Endothelial cell of umbilical vein (primary cell): ENCODE measurements around the gene NFXL1. TPM values are rescaled to one million over a fixed set of nuclear protein-coding genes. Genes with fewer than 3 reads are reported as not detected.

Experiments
- BruUV-seq: library from RNA; stranded (reverse); fragments of 400-500 nt; replicated peaks from 2 replicates; lab custom pipeline; 2021; lab: Mats Ljungman, UMichigan
- CTCF ChIA-PET: fragments of 300-600, 350-600 bp; sonication (Branson Sonifier 250); formaldehyde crosslinking; loops from one replicate; lab custom pipeline; 2021; ENCODE audit warnings: antibody characterized with exemption, inconsistent platforms; lab: Charles Lee
- POLR2A ChIA-PET: fragments of 300-600, 350-600 bp; sonication (Branson Sonifier 250); formaldehyde crosslinking; loops from one replicate; lab custom pipeline; 2021; ENCODE audit warnings: antibody characterized with exemption, inconsistent platforms; lab: Charles Lee
- DNase-seq: peaks from one replicate; pipeline ENCODE4 v3.0.0-alpha.2; 2011; ENCODE audit warnings: low read depth, low spot score
- FAIRE-seq: peaks from 2 replicates; lab custom pipeline; 2011; peaks lifted over from hg19 to GRCh38; lab: Jason Lieb, UNC
- H2AFZ ChIP-seq: 2 replicates; pipeline ENCODE4 v1.6.0; 2012; ENCODE audit warnings: low read depth, low read length, control low read depth, inconsistent platforms
- H3K27ac ChIP-seq: 2 replicates; pipeline ENCODE4 v1.5.1; 2011; ENCODE audit warnings: low read depth, mild to moderate bottlenecking, control low read depth, low read length, moderate library complexity; ENCODE audit not compliant: insufficient read depth
- H3K27me3 ChIP-seq, 2 experiments: 2 replicates each; pipeline versions ENCODE4 v1.6.0 to v1.6.1; 2011; ENCODE audit warnings: low read length in 2 of 2, mixed read lengths in 1 of 2; ENCODE audit not compliant: control insufficient read depth in 2 of 2, insufficient read depth in 2 of 2
- H3K36me3 ChIP-seq, 2 experiments: 2 replicates in 1 of 2; 3 replicates in 1 of 2; pipeline ENCODE4 v1.5.1; 2011; ENCODE audit warnings: low read length in 2 of 2, mild to moderate bottlenecking in 1 of 2, moderate library complexity in 1 of 2; ENCODE audit not compliant: control insufficient read depth in 2 of 2, insufficient read depth in 2 of 2; ENCODE audit errors: extremely low read depth in 1 of 2
- H3K4me1 ChIP-seq: 3 replicates; pipeline ENCODE4 v1.5.1; 2011; ENCODE audit warnings: mild to moderate bottlenecking, low read length; ENCODE audit not compliant: control insufficient read depth, insufficient read depth; ENCODE audit errors: extremely low read depth
- H3K4me2 ChIP-seq: 2 replicates; pipeline ENCODE4 v1.6.1; 2011; ENCODE audit warnings: low read length, control low read depth, mixed read lengths; ENCODE audit not compliant: insufficient read depth
- H3K4me3 ChIP-seq, 3 experiments: fragments of 200-600 bp in 1 of 3; sonication (generic), shearing (Covaris generic) in 1 of 3; replicated peaks in 1 of 3; 2 replicates each; pipeline ENCODE4 v1.5.1; 2011 to 2016; ENCODE audit warnings: control low read depth in 3 of 3, low read length in 3 of 3, mild to moderate bottlenecking in 2 of 3, inconsistent platforms in 1 of 3, low read depth in 1 of 3, moderate library complexity in 1 of 3; ENCODE audit not compliant: insufficient read depth in 1 of 3
- H3K79me2 ChIP-seq: 2 replicates; pipeline ENCODE4 v1.6.0; 2012; ENCODE audit warnings: low read length, inconsistent platforms; ENCODE audit not compliant: control insufficient read depth, insufficient read depth
- H3K9ac ChIP-seq: replicated peaks from 2 replicates; pipeline ENCODE3; 2011; ENCODE audit warnings: low read length, control low read depth; ENCODE audit not compliant: insufficient read depth; ENCODE audit errors: extremely low read depth
- H3K9me1 ChIP-seq: replicated peaks from 3 replicates; pipeline ENCODE4 v1.6.0; 2011; ENCODE audit warnings: mild to moderate bottlenecking, low read length; ENCODE audit not compliant: control insufficient read depth, insufficient read depth; ENCODE audit errors: extremely low read depth
- H3K9me3 ChIP-seq: replicated peaks from 2 replicates; pipeline ENCODE4 v1.5.1; 2012; ENCODE audit warnings: low read length, inconsistent platforms; ENCODE audit not compliant: control insufficient read depth, insufficient read depth
- H4K20me1 ChIP-seq: replicated peaks from 2 replicates; pipeline ENCODE3; 2011; ENCODE audit warnings: mild to moderate bottlenecking, low read length; ENCODE audit not compliant: control insufficient read depth, insufficient read depth; ENCODE audit errors: extremely low read depth
- EZH2 ChIP-seq: IDR thresholded peaks from 2 replicates; pipeline ENCODE4 v1.6.1; 2012; ENCODE audit warnings: borderline replicate concordance, low read depth, mild to moderate bottlenecking, moderate library complexity, low read length, inconsistent platforms; ENCODE audit not compliant: severe bottlenecking
- FOS ChIP-seq: IDR thresholded peaks from 2 replicates; pipeline ENCODE4 v1.6.1; 2011; ENCODE audit warnings: mild to moderate bottlenecking, low read length, moderate library complexity, borderline replicate concordance; ENCODE audit not compliant: insufficient read depth
- GATA2 ChIP-seq: IDR thresholded peaks from 2 replicates; pipeline ENCODE4 v1.7.0; 2011; ENCODE audit warnings: low read depth, mild to moderate bottlenecking, moderate library complexity, mixed read lengths, low read length; ENCODE audit not compliant: insufficient read length, insufficient read depth
- JUN ChIP-seq: IDR thresholded peaks from 2 replicates; pipeline ENCODE4 v1.6.1; 2011; ENCODE audit warnings: borderline replicate concordance, low read depth; ENCODE audit not compliant: insufficient read length, insufficient read depth
- MYC ChIP-seq: IDR thresholded peaks from one replicate; pipeline ENCODE4 v1.6.1; 2011; ENCODE audit warnings: mild to moderate bottlenecking, low read depth, low read length
- POLR2A ChIP-seq: IDR thresholded peaks from 2 replicates; pipeline ENCODE4 v1.6.1; 2012; ENCODE audit warnings: low read depth, mild to moderate bottlenecking, control low read depth, low read length
- POLR2AphosphoS5 ChIP-seq: IDR thresholded peaks from 2 replicates; pipeline ENCODE4 v1.6.1; 2012; ENCODE audit warnings: low read depth, mild to moderate bottlenecking, control low read depth, low read length, moderate library complexity; ENCODE audit not compliant: insufficient read depth
- dilution Hi-C: fragments of 300-500 bp; cut with MboI; formaldehyde crosslinking; loops from one replicate; pipeline ENCODE4 v1.15.0; 2019; ENCODE audit warnings: low sequenced_read_pairs; ENCODE audit not compliant: extremely low pct_ligation_motif_present
- intact Hi-C: fragments of 100-400 bp; cut with micrococcal nuclease; formaldehyde crosslinking; loops from one replicate; pipeline ENCODE4 v1.10.0; 2022
- polyA plus RNA-seq, 4 experiments: library from polyadenylated mRNA; depleted of rRNA in 3 of 4; stranded (reverse) in 3 of 4; unstranded in 1 of 4; fragments of >200 nt; gene quantifications; 2 replicates each; pipeline versions ENCODE4 v1.2.1 to v1.2.3, GENCODE V29; 2011 to 2012; ENCODE audit warnings: missing spikeins in 1 of 4
- total RNA-seq: library from RNA; stranded (reverse); gene quantifications from 2 replicates; pipeline ENCODE4 v1.2.3, GENCODE V29; 2021
- TF ChIP-seq, protein P1 (sequence below): IDR thresholded peaks from 2 replicates; pipeline ENCODE4 v1.6.1; 2011; ENCODE audit not compliant: insufficient read depth, insufficient read length
- TF ChIP-seq, protein P2 (sequence below), 2 donors: IDR thresholded peaks; 1 replicate in 1 of 2; 2 replicates in 1 of 2; pipeline ENCODE4 v1.5.1; 2011; ENCODE audit warnings: low read length in 2 of 2, mild to moderate bottlenecking in 2 of 2, moderate library complexity in 2 of 2, control low read depth in 1 of 2, inconsistent platforms in 1 of 2, low read depth in 1 of 2; ENCODE audit not compliant: insufficient read depth in 1 of 2; ENCODE audit errors: extremely low read depth in 1 of 2

Gene NFXL1
- total and polyA plus RNA-seq, 2 donors (not counting 3 experiments of a cell fraction or from before 2014, with no cell fraction given), result 5.1 to 14.6 TPM

DNA sequence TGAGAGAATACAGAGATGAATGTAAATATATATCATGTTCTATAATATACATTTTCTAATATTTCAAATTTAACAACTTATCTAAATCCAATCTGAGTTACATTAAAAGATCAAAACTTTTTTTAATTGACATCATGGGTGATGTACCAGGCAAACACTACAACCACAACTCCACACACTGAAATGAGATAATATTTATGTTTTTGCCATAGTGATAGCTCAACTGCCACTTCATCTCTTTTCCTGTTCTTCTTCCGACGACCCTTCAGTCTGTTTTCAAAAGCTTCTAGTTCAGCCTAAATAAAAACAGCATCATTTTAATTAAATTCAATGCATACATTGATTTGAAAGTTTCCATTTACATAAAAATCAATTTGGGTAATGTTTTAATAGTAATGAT lies 66.3 kb downstream of the NFXL1 start:
- H4K20me1 ChIP-seq, result no peaks in the 10 kb centered on the region
- POLR2A ChIA-PET, result no interaction called here
- H3K27me3 ChIP-seq, result no peaks in the 10 kb centered on the region
- H3K36me3 ChIP-seq, result peaks cover 0 to 2% of the 10 kb centered on the region in 2 experiments
- dilution Hi-C loops, result no loop called here
- FAIRE-seq, result no peak
- no peak overlapping the region for H3K4me2 ChIP-seq
- no peaks in the 10 kb centered on the region for H3K9me3 ChIP-seq
- H2AFZ ChIP-seq, result no peak overlapping the region
- CTCF ChIA-PET, result interaction anchor here (1.0 to 1.5 kb wide), 2 partner anchors 11 kb away, joined by 5 to 14 read pairs; partner anchors contain the start of gene CORIN
- no peak overlapping the region for H3K4me3 ChIP-seq
- no peaks in the 10 kb centered on the region for H3K79me2 ChIP-seq
- intact Hi-C loops, result no loop called here
- no peak for DNase-seq
- peaks cover 4% of the 10 kb centered on the region for H3K4me1 ChIP-seq
- BruUV-seq, result no TSS peak
- no peaks in the 10 kb centered on the region for H3K9me1 ChIP-seq
- no peak for TF ChIP-seq EZH2
- no peak for TF ChIP-seq JUN
- TF ChIP-seq, protein P1, sequence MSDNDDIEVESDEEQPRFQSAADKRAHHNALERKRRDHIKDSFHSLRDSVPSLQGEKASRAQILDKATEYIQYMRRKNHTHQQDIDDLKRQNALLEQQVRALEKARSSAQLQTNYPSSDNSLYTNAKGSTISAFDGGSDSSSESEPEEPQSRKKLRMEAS, result no peak
- TF ChIP-seq FOS, result no peak
- TF ChIP-seq, protein P2, sequence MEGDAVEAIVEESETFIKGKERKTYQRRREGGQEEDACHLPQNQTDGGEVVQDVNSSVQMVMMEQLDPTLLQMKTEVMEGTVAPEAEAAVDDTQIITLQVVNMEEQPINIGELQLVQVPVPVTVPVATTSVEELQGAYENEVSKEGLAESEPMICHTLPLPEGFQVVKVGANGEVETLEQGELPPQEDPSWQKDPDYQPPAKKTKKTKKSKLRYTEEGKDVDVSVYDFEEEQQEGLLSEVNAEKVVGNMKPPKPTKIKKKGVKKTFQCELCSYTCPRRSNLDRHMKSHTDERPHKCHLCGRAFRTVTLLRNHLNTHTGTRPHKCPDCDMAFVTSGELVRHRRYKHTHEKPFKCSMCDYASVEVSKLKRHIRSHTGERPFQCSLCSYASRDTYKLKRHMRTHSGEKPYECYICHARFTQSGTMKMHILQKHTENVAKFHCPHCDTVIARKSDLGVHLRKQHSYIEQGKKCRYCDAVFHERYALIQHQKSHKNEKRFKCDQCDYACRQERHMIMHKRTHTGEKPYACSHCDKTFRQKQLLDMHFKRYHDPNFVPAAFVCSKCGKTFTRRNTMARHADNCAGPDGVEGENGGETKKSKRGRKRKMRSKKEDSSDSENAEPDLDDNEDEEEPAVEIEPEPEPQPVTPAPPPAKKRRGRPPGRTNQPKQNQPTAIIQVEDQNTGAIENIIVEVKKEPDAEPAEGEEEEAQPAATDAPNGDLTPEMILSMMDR (IDR thresholded peaks at IDR 0.05; ENCODE audit: extremely low read depth in 1 of 2, insufficient read depth in 1 of 2, low read depth in 1 of 2, low read length in 2 of 2), result no peak
- no peak for TF ChIP-seq POLR2A
- no peak for TF ChIP-seq MYC
- no peak for TF ChIP-seq POLR2AphosphoS5
- TF ChIP-seq GATA2, result no peak
- no peak overlapping the region for H3K27ac ChIP-seq
- no peak overlapping the region for H3K9ac ChIP-seq
